ENCODE measurements around the gene CD5L.

Gene CD5L

DNA sequence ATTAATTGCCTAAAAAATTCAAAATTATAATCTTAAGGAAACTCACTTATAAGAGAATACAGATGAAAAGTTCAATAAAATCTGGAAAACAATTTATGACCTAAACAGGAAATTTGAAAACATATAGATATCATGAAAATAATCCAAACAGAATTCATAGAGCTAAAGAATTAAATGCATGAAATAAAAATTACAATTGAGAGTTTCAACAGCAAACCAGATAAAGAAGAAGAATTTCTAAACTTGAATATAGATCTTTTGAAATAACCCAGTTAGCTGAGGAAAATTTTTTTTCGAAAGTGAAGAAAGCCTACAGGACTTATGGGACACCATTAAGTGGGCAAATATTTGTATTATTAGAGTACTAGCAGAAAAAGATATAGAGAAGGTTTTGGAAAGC is 28.3 kb downstream of the CD5L start:
- DNase-seq (ENCODE audit: low read depth), result no peak

DNA sequence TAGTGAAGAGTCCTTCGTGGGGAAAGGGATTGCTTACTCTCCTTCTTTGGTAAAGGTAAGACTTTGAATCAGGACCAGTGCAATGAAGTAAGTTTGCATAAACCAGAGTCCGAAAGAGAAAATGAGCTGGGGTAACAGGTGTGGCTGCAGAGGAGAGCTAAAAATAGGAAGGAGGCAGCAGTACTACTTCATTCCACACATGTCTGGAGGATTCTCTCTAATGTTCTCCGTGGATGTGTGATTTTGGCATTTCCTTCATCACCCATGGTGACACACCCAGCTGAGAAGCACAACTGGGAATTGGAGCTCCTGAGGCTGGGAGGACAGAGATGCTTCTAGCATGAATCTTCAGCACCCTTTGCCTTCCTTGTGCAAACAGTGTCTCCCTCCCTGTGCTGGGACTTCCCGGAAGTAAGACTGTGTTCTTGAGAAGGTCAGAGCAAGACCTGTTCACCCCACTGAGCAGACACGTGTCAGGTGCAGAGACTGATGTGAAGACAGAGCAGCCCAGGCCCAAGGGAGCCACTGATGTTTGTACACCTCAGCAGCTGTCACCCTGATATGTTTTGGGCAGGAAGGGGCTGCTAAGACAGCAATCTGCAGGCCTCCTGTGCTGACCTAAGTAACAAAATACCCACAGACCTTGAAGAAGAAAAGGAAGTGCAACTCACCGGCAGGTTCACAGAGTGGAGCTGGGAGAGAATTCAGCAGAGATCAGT is 35.0 kb downstream of the CD5L start:
- DNase-seq (ENCODE audit: low read depth), result no peak

DNA sequence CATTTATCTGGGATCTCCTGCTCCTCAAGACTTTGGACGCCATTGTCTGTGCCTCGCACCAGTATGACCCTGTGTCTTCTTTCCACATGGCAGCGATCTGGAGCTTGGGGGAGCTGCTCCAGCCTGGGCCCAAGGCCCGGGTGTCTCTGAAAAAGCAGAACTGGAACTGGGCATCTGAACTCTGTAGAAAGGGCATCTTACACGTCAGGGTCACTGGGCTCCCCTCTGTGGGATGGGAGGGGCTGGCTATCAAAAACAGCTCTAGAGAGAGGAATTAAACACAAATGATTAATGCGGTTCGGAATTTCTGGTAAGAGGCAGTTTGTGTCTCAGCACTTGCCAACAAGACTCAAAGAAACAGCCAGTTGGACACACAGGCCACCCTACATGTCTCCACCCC is 37.8 kb downstream of the CD5L start:
- DNase-seq (ENCODE audit: low read depth), result no peak

DNA sequence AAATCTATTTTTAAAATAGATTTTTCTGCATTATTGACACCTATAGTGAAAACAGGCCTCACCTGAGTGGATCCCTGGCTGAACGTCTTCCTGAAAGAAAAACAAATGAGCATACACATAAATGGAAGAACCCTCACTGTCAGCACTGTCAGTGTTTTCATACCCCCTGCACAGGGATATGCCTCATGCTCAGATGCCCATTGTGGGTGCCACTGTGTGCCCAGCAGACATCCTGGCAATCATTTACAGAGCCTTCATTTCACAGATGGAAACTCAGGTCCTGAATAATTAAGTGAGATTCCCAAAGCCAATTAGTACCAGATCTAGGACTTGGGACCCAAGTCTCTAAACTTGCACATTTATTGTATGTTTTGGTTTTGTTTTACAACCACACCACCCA is 41.6 kb downstream of the CD5L start:
- DNase-seq (ENCODE audit: low read depth), result no peak

DNA sequence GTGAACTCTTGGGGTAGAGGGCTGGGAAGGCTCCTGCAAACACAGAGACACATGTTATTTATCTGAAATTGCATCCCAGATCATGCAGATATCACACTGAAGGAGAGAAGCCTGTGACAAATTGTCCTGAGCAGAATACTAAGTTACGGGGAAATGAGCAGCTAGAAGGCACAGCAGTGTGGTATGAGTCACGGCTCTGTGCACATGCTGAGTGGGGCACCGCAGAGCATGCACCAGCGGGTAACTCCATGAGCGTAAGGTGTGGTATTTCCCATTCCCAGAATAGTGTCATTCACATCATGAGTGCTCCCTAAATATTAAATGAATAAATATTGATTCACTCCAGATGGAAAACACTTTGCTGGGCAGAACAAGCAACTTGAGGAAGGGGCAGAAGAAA is 43.4 kb downstream of the CD5L start:
- no peak for DNase-seq (ENCODE audit: low read depth)

GRCh38 chr1:157785248-157785647 is 56.4 kb downstream of the CD5L start:
- DNase-seq (ENCODE audit: low read depth), result no peak

DNA sequence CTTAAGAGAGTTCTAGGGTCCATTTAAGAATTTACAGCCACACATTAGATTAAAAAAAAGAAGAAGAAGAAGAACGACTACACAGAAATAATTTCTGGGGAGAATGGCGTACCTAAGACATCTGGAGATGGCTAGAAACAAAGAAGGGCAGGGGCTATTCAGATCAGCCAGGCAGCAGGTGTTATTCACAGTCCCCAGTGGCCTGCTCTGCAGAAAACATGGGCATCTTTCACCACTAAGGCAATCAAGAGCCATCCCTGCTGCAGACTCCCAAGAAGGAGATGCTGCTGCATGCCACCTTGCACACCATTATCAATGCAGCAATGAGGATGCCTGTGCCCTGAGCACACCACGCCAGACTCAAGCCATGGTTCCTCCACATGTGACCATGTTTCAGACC is 56.8 kb downstream of the CD5L start:
- no peak for DNase-seq (ENCODE audit: low read depth)

DNA sequence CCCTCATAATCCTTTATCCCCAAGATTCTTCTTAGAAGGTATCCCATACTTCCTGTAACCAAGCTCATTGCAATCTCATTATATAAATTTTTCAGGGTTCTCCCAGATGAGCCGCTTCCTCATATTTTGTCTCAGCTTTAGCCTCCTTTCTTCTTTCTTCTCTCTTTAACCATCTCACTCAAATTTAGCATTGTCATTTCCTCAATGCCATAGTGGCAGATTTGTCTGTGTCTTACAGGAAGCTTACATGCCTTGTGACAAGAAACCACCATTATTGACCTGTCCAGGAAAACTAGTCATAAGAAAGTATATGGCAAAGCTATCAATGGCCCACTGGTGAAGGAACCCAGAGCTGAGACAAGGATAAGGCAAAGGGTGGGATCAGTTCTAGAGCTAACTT is 58.7 kb downstream of the CD5L start:
- no peak for DNase-seq (ENCODE audit: low read depth)

DNA sequence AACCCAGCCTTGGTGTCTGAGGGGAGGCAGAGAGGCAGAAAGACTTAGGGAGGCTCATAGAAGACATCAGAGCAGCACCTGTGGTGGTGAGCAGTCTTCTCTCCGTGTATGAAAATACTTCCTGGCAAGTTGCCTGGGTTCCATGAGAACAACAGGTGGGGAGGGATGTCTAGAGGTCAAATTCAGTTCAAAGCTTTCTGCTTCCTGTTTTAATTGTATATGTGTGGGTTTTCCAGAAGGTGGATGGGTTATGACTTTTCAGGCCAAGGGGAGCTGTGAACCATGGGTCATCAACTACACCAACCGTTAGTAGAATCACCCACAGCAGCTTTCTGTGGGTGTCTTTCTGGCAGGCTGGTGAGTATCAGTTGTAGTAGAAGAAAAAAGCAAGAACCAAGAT is 60.6 kb downstream of the CD5L start:
- no peak for DNase-seq (ENCODE audit: low read depth)

Measured in amniotic epithelial cell (primary cell).